ENCODE measurements around the gene NEK11.

The NEK11 gene

DNA sequence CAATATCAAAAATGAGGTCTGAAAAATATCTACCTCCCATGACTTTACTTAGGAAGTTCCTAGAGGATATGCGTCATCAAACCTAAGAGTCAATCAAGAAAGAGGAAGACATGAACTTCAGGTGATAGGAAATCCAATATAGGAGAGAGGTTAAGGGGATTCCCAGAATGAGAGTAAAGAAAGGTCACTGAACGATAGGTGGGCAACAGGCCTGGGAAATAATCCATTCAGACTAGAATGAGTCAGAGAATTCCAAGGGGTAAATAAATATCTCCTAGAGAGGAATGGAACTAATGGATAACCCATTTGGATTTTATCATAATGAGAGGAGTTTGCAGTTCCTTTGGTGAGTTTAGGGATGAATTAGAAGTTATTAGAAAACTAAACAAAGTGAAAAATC, 223.8 kb downstream of the NEK11 start:
- Histone ChIP-seq H3K9ac (ENCODE audit: low read depth, low read length) (no peak overlapping the region), H2AFZ (ENCODE audit: low read depth, low read length) (no peak overlapping the region), H3K4me2 (ENCODE audit: insufficient read depth, low read length) (no peak overlapping the region), H3K4me3 (ENCODE audit: low read depth in 1 of 2, low read length in 2 of 2) (no peak overlapping the region), H3K36me3 (ENCODE audit: insufficient read depth, low read length) (no peaks in the 10 kb centered on the region), H3K27me3 (ENCODE audit: insufficient read depth, low read length, poor library complexity) (no peaks in the 10 kb centered on the region), H4K20me1 (ENCODE audit: insufficient read depth, low read length) (no peaks in the 10 kb centered on the region), H3K9me3 (ENCODE audit: insufficient read depth, low read length, severe bottlenecking) (no peaks in the 10 kb centered on the region), H3K79me2 (ENCODE audit: insufficient read depth, low read length) (no peaks in the 10 kb centered on the region), H3K27ac (ENCODE audit: low read length) (no peak overlapping the region), H3K4me1 (ENCODE audit: insufficient read depth, low read length) (no peaks in the 10 kb centered on the region)
- ATAC-seq (ENCODE audit: insufficient read depth, low read depth) (no peak), DNase-seq (no peak)
- TF ChIP-seq, protein P1, sequence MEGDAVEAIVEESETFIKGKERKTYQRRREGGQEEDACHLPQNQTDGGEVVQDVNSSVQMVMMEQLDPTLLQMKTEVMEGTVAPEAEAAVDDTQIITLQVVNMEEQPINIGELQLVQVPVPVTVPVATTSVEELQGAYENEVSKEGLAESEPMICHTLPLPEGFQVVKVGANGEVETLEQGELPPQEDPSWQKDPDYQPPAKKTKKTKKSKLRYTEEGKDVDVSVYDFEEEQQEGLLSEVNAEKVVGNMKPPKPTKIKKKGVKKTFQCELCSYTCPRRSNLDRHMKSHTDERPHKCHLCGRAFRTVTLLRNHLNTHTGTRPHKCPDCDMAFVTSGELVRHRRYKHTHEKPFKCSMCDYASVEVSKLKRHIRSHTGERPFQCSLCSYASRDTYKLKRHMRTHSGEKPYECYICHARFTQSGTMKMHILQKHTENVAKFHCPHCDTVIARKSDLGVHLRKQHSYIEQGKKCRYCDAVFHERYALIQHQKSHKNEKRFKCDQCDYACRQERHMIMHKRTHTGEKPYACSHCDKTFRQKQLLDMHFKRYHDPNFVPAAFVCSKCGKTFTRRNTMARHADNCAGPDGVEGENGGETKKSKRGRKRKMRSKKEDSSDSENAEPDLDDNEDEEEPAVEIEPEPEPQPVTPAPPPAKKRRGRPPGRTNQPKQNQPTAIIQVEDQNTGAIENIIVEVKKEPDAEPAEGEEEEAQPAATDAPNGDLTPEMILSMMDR (IDR thresholded peaks at IDR 0.05; ENCODE audit: borderline replicate concordance, extremely low read depth, low read length, poor library complexity, severe bottlenecking): no peak
- no peak for TF ChIP-seq EZH2 (IDR thresholded peaks at IDR 0.05; ENCODE audit: borderline replicate concordance, low read depth, low read length, severe bottlenecking)

DNA sequence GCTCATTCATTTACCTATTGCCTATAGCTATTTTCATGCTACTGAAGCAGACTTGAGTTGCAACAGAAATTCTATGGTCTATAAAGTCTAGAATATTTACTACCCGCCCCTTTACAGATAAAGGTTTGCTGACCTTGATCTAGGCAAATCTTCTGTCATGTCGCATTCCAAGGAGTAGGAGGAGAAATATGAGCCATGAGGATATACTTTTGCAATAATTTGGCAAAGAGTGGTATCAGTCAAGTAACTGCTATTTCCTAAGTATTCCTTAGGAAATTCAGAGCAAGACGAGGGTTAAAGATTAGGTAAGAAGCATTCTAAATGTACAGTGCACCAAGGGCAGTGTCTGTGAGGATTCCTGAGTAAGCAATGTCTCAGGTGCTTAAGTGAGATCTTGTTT, 233.8 kb downstream of the NEK11 start:
- Histone ChIP-seq H3K4me1 (ENCODE audit: insufficient read depth, low read length) (no peaks in the 10 kb centered on the region), H3K27ac (ENCODE audit: low read length) (no peak overlapping the region), H3K27me3 (ENCODE audit: insufficient read depth, low read length, poor library complexity) (no peaks in the 10 kb centered on the region), H3K4me3 (ENCODE audit: low read depth in 1 of 2, low read length in 2 of 2) (no peak overlapping the region), H2AFZ (ENCODE audit: low read depth, low read length) (no peak overlapping the region), H3K4me2 (ENCODE audit: insufficient read depth, low read length) (no peak overlapping the region), H4K20me1 (ENCODE audit: insufficient read depth, low read length) (no peaks in the 10 kb centered on the region), H3K9ac (ENCODE audit: low read depth, low read length) (no peak overlapping the region), H3K36me3 (ENCODE audit: insufficient read depth, low read length) (no peaks in the 10 kb centered on the region), H3K9me3 (ENCODE audit: insufficient read depth, low read length, severe bottlenecking) (no peaks in the 10 kb centered on the region), H3K79me2 (ENCODE audit: insufficient read depth, low read length) (no peaks in the 10 kb centered on the region)
- no peak for DNase-seq
- no peak for ATAC-seq (ENCODE audit: insufficient read depth, low read depth)
- TF ChIP-seq, protein P1 (IDR thresholded peaks at IDR 0.05; ENCODE audit: borderline replicate concordance, extremely low read depth, low read length, poor library complexity, severe bottlenecking): no peak
- no peak for TF ChIP-seq EZH2 (IDR thresholded peaks at IDR 0.05; ENCODE audit: borderline replicate concordance, low read depth, low read length, severe bottlenecking)

DNA sequence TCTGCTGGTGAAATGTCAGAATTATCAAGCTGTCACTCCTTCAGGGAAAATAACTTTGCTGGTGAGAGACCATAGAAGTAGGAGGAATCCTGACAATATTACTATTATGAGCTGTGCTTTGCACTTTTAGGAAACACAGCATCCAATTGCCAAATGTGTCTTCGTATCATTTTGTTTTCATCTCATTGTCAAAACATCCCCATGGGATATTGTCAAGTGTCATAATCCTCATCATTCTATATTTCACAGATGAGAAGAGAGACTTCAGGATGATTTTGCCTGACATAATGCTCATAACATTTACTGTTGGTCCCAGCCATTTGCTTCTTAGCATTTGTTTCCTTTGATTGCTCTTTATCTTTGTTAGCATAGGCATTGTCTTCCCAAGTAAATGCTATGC, 234.4 kb downstream of the NEK11 start:
- no peak for TF ChIP-seq EZH2 (IDR thresholded peaks at IDR 0.05; ENCODE audit: borderline replicate concordance, low read depth, low read length, severe bottlenecking)
- TF ChIP-seq, protein P1 (IDR thresholded peaks at IDR 0.05; ENCODE audit: borderline replicate concordance, extremely low read depth, low read length, poor library complexity, severe bottlenecking): no peak
- Histone ChIP-seq H3K79me2 (ENCODE audit: insufficient read depth, low read length) (no peaks in the 10 kb centered on the region), H3K36me3 (ENCODE audit: insufficient read depth, low read length) (no peaks in the 10 kb centered on the region), H3K9ac (ENCODE audit: low read depth, low read length) (no peak overlapping the region), H3K27ac (ENCODE audit: low read length) (no peak overlapping the region), H3K9me3 (ENCODE audit: insufficient read depth, low read length, severe bottlenecking) (no peaks in the 10 kb centered on the region), H3K4me2 (ENCODE audit: insufficient read depth, low read length) (no peak overlapping the region), H2AFZ (ENCODE audit: low read depth, low read length) (no peak overlapping the region), H3K4me1 (ENCODE audit: insufficient read depth, low read length) (no peaks in the 10 kb centered on the region), H4K20me1 (ENCODE audit: insufficient read depth, low read length) (no peaks in the 10 kb centered on the region), H3K27me3 (ENCODE audit: insufficient read depth, low read length, poor library complexity) (no peaks in the 10 kb centered on the region), H3K4me3 (ENCODE audit: low read depth in 1 of 2, low read length in 2 of 2) (no peak overlapping the region)
- ATAC-seq (ENCODE audit: insufficient read depth, low read depth) (no peak), DNase-seq (no peak)

DNA sequence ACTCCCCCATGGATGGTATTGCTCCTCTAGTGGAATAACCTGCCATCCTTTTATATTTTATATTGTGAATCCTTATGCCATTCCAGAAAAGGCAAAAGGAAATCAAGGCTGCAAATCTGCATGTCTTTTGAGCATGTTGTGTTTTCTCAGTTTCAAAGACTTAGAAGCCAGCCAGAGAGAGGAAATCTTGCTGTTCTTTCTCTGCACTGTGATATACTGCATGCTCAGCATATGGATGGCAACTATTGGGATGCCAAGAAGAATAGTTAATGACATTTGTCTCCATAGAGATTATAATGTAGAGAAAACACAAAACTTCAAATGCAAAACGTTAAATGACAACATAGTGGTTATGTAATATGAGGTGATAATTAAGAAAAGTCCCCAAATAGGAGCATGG, 248.9 kb downstream of the NEK11 start:
- peaks cover 1% of the 10 kb centered on the region for H3K27me3 ChIP-seq (ENCODE audit: insufficient read depth, low read length, poor library complexity)
- no peaks in the 10 kb centered on the region for H3K79me2 ChIP-seq (ENCODE audit: insufficient read depth, low read length)
- no peaks in the 10 kb centered on the region for H3K36me3 ChIP-seq (ENCODE audit: insufficient read depth, low read length)
- no peaks in the 10 kb centered on the region for H4K20me1 ChIP-seq (ENCODE audit: insufficient read depth, low read length)
- TF ChIP-seq, protein P1 (IDR thresholded peaks at IDR 0.05; ENCODE audit: borderline replicate concordance, extremely low read depth, low read length, poor library complexity, severe bottlenecking): no peak
- TF ChIP-seq EZH2 (IDR thresholded peaks at IDR 0.05; ENCODE audit: borderline replicate concordance, low read depth, low read length, severe bottlenecking): no peak
- H2AFZ ChIP-seq (ENCODE audit: low read depth, low read length): no peak overlapping the region
- no peak for DNase-seq
- H3K4me2 ChIP-seq (ENCODE audit: insufficient read depth, low read length): no peak overlapping the region
- no peak overlapping the region for H3K9ac ChIP-seq (ENCODE audit: low read depth, low read length)
- no peak for ATAC-seq (ENCODE audit: insufficient read depth, low read depth)
- no peak overlapping the region for H3K4me3 ChIP-seq (ENCODE audit: low read depth in 1 of 2, low read length in 2 of 2)
- no peaks in the 10 kb centered on the region for H3K9me3 ChIP-seq (ENCODE audit: insufficient read depth, low read length, severe bottlenecking)
- no peaks in the 10 kb centered on the region for H3K4me1 ChIP-seq (ENCODE audit: insufficient read depth, low read length)
- no peak overlapping the region for H3K27ac ChIP-seq (ENCODE audit: low read length)

Measured in DND-41 (cell line).